A549 (cell line): ENCODE measurements around the gene VASN.

Source experiments
- CEBPB ChIP-seq, 2 experiments: fragments of >200 bp in 1 of 2; sonication (Bioruptor Twin) in 1 of 2; formaldehyde crosslinking in 1 of 2; IDR thresholded peaks; 2 replicates each; pipeline ENCODE4 v1.6.1; 2012 to 2016
- CHD2 ChIP-seq: fragments of 150-350 bp; IDR thresholded peaks from 2 replicates; pipeline ENCODE4 v1.6.1; 2014; ENCODE audit warnings: low read length; ENCODE audit not compliant: partially characterized antibody
- CTCF ChIP-seq: fragments of >200 bp; sonication (Bioruptor Twin); formaldehyde crosslinking; IDR thresholded peaks from 3 replicates; pipeline ENCODE4 v1.5.1; 2016
- EP300 ChIP-seq, 2 experiments: fragments of >200 bp; sonication (Bioruptor Twin); formaldehyde crosslinking; IDR thresholded peaks; 2 replicates in 1 of 2; 3 replicates in 1 of 2; pipeline ENCODE4 v1.6.1; 2016 to 2017
- JUN ChIP-seq, 2 experiments: fragments of >200 bp; sonication (Bioruptor Twin); formaldehyde crosslinking; IDR thresholded peaks; 2 replicates in 1 of 2; 3 replicates in 1 of 2; pipeline ENCODE4 v1.6.1; 2016 to 2017
- MAFK ChIP-seq: fragments of 450-650 bp; IDR thresholded peaks from 2 replicates; pipeline ENCODE4 v1.6.1; 2014; ENCODE audit not compliant: partially characterized antibody
- MAX ChIP-seq: IDR thresholded peaks from 2 replicates; pipeline ENCODE4 v1.6.1; 2012
- MAZ ChIP-seq: fragments of 150-350 bp; IDR thresholded peaks from 2 replicates; pipeline ENCODE4 v1.6.1; 2014; ENCODE audit warnings: antibody characterized with exemption, low read depth, low read length, borderline replicate concordance
- MYC ChIP-seq: IDR thresholded peaks from 2 replicates; pipeline ENCODE4 v1.6.1; 2012; ENCODE audit warnings: mild to moderate bottlenecking, inconsistent platforms, low read length, improper control_type of control experiment, borderline replicate concordance
- NR3C1 ChIP-seq: fragments of >200 bp; sonication (Bioruptor Twin); formaldehyde crosslinking; IDR thresholded peaks from 3 replicates; pipeline ENCODE4 v1.6.1; 2017
- PBX3 ChIP-seq: IDR thresholded peaks from 2 replicates; pipeline ENCODE4 v1.6.1; 2012
- POLR2A ChIP-seq: IDR thresholded peaks from 2 replicates; pipeline ENCODE4 v1.6.1; 2012; ENCODE audit warnings: mild to moderate bottlenecking, low read length
- REST ChIP-seq: fragments of 200-600 bp; sonication (generic); IDR thresholded peaks from 2 replicates; pipeline ENCODE4 v1.6.1; 2016; ENCODE audit warnings: antibody characterized with exemption, mild to moderate bottlenecking, moderate library complexity
- ZC3H11A ChIP-seq: fragments of 450-650 bp; IDR thresholded peaks from 2 replicates; pipeline ENCODE4 v1.6.1; 2014; ENCODE audit warnings: antibody characterized with exemption, mild to moderate bottlenecking

GRCh38 chr16:4349332-4349731 is 22.3 kb upstream of the VASN start:
- TF ChIP-seq MAFK (no peak), MYC (no peak), EP300 (IDR thresholded peaks at IDR 0.05) (no peak), MAZ (no peak), CEBPB (IDR thresholded peaks at IDR 0.05) (no peak), MAX (no peak), CTCF (no peak), CHD2 (no peak), REST (no peak), JUN (IDR thresholded peaks at IDR 0.05) (no peak), NR3C1 (no peak), ZC3H11A (no peak), POLR2A (no peak), PBX3 (no peak)
